SKM-1 treated with dmso at 0.1 percent for 144 hours (cell line): Measurements from ENCODE around the gene ANGEL1.
A peak's percentile ranks its signal among the peaks of the same experiment; 100 is the strongest.

ENCODE experiments used
- DNase-seq: peaks from one replicate; lab custom pipeline; 2025; ENCODE audit not compliant: unreplicated experiment; lab: John Stamatoyannopoulos, UW

The ANGEL1 gene

DNA sequence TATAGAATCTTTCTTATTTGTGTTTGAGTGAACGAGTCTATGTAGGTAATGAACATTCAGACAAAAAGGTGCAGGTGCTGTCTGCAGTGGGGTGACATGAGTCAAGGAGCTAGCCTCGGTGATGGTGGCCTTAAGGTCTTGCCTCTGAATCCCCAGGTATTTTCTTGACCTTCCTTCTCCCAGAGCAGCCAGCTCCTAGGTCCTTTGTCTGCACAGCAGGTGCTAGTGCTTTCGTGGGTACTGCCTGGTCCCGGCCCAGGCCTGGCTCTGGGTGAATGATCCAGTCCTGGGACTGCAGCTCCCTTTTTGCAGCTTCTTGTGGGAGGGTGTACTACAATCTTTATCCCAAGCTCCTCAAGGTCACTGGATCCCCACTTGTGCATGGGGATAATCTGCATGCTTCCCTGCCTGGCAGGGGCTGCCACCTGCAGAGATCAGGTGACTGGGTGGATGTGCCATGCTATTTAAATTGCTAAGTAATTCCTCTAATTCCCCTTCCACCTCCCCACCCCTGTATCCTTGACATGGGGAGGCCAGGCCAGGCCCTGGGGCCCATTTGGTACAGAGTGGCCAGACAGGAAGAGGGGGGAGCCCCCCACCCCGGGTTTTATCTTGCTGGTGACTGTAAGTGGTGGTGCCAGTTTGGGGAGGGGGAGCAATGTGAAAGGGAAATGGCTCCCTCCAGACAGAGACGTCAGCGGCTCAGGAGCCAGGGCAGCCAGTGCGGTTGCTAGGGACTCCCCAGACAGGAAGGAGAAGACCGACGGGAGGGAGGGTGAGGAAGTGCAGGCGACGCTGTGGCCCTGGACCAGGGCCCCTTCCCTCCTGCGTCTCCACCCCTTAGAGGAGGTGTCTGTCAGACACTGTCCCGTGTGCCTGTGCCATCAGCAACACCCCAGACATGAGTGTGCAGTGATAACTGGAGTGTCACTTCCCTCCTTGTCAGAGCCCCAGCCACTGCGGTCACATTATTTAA lies 44.7 kb downstream of the ANGEL1 start:
- peak; percentile 89 for DNase-seq

DNA sequence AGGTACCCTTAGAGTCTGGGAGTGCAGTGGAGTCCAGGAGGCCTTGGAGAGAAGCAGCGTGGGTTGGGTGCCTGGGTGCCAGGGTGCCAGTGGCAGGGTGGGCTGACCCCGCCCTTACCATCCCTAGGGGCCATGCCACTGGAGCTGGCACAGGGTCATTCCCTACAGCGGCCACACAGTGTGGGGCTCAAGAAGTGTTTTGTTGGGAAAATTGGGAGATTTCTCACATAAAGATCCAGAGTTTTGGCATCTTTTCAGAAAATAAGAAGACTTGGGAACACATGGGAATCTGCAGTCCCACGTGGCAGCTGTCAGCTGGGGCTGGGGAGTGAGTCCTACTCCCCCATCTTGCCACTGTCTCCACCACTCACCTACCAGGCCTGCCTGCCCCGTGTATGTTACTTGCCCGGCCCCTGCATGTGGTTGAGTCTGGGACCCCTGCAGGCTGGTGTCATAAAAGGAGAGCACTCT lies 47.2 kb downstream of the ANGEL1 start:
- no peak for DNase-seq

GRCh38 chr14:76763096-76764041 lies 49.3 kb downstream of the ANGEL1 start:
- DNase-seq: no peak

DNA sequence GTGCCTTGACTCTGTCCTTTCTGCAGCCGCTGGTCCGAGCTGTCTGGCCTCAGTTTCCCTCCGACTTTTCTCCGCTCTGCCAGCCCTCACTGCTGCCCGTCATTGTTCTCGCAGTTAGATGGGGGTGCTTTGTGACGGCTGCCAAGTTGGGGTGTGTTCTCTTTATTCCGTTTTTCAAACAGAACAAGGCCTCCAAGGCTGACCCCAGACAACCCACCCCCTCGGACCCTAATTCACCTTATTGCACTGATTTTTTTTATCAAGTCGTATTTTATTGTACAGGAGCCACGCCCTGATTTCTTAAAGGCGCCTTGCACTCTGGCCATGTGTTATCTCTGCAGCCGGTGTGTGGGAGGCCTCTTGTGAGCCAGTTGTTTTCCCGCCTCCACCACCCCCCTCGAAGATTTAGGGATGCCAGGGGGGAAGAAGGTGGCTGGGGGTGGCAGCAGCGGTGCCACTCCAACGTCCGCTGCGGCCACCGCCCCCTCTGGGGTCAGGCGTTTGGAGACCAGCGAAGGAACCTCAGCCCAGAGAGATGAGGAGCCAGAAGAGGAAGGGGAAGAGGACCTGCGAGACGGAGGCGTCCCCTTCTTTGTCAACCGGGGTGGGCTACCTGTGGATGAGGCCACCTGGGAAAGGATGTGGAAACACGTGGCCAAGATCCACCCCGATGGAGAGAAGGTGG lies 50.1 kb downstream of the ANGEL1 start:
- DNase-seq: no peak

GRCh38 chr14:76761960-76762410 lies 50.7 kb downstream of the ANGEL1 start:
- DNase-seq: no peak

GRCh38 chr14:76761136-76761959 lies 51.3 kb downstream of the ANGEL1 start, which contains the start of gene VASH1:
Gene VASH1, plus strand, starts transcription at chr14:76761468. Its CDS starts 1,354 bp downstream, at chr14:76762822.
- peak; percentile 17 for DNase-seq

- DNase-seq: no peak
Measured at GRCh38 chr14:76760331-76761135, 52.1 kb downstream of the ANGEL1 start.

GRCh38 chr14:76759589-76759988 lies 53.1 kb downstream of the ANGEL1 start:
- DNase-seq: no peak

DNA sequence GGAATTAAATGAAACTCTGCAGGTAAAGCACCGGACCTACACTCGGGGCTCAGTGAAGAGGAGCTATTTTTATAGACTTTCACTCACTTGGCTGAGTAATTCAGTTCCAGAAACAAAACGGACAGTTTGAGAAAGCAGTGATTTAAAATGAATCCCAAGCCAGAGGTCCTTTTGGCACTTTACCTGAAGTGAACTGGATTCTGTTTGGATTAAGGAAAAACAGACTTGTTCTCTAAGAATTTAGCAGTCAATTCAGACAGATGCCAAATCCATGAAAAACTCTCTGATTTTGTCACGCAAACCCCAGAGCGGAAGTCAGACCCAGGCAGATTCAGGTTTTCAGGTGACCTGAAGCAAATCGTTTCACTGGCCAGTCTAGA lies 56.3 kb downstream of the ANGEL1 start:
- DNase-seq: no peak

- no peak for DNase-seq
Measured at GRCh38 chr14:76755610-76756370, 56.9 kb downstream of the ANGEL1 start.

GRCh38 chr14:76754586-76754985 lies 58.1 kb downstream of the ANGEL1 start:
- DNase-seq: no peak

DNA sequence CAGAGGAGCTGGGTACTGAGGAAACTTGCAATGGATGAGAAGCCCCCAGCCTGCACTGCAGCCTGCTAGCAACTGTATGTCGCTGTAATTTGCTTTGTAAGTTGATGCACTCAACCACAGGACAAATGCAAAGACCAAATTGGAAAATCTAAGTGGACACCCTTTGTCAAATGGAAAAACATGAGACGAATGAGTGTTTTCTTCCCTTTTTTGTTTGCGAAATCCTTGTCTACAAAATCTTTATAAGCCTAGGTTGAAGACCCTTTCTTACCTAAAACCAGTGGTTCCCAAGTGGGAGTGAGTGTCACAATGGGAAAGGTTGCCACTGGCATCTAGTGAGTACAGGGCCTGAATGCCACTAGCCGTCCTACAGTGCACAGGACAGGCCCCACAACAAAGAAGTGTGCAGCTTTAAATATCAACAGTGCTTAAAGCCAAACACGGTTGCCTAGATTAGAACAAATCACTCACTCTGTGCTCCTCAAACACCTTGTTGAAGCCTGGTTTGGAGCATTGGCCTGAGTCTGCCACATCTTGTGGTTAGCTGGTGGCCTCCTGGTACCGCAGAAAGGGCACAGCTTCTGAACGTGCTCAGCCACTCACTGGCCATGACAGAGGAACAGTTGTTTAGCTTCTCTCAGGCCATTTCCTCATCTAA lies 59.0 kb downstream of the ANGEL1 start:
- DNase-seq: no peak

GRCh38 chr14:76752744-76753143 lies 59.9 kb downstream of the ANGEL1 start:
- no peak for DNase-seq

DNA sequence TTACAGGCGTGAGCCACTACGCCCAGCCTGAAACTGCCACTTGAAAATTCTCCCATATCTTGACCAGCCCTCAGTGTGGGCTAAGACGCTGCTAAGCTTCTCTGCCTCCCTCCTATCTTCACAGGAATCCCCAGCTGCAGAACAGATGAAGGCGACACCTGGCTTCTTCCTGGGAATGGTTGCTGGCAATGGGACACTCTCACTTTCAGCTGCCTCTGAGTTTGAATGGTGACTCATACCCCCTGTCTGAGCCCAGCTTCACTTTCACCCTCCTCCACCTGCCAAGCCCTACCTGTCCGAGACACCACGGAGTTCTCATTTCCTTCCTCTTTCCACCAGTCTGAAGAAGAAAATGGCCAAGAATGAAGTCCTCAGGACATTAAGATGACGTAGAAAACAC lies 69.7 kb downstream of the ANGEL1 start:
- DNase-seq: peak; percentile 63

DNA sequence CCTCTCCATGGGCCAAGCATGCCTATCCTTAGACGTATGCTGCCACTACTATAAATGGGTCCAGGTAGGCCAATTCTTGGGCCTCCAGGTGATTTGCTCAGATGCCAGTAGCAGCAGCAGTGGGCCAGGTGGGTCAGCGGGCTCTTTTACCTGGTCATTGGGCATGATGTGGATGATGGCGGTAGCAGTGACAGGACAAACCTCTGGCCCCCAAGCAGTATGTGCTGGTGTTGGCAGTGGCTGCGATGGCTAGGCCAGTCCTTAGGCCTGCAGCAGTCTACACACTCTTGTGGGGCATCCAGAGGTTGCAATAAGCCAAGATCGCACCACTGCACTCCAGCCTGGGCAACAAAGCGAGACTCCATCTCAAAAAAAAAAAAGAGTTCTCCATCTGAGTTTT lies 70.5 kb downstream of the ANGEL1 start:
- DNase-seq: no peak

DNA sequence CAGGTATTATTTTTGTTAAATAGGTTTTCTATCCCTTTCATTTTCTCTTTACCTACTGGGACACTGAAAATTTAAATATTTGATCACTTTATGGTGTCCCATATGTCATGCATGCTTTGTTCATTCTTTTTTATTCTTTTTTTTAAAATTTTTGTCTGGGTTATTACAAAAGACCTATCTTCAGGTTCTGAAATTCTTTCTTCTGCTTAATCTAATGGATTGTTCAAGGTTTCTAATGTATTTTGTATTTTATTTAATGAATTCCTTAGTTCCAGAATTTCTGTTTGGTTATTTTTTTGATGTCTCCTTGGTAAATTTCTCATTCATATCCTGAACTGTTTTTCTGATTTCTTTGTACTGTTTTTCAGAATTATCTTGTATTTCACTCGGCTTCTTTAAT lies 71.6 kb downstream of the ANGEL1 start:
- no peak for DNase-seq
